ENCODE results near the gene TPST1.
A peak's percentile ranks its signal among the peaks of the same experiment; 100 is the strongest.
"Not testable (repeated sequence)": the region's sequence is repeated elsewhere in the genome, so short reads cannot be mapped to it uniquely, and the experiment has no call there.

Gene TPST1

GRCh38 chr7:66371096-66371824 is 166.1 kb downstream of the TPST1 start:
- no peak overlapping the region for H3K9ac ChIP-seq (ENCODE audit: insufficient read length, low read depth)
- no peak for TF ChIP-seq SUZ12 (IDR thresholded peaks at IDR 0.05; ENCODE audit: extremely low read depth, insufficient read depth, insufficient read length)
- no peak for TF ChIP-seq ZNF274 (IDR thresholded peaks at IDR 0.05; ENCODE audit: low read depth, low read length)
- TF ChIP-seq YY1 (IDR thresholded peaks at IDR 0.05; ENCODE audit: insufficient read depth, insufficient read length) = no peak
- no peaks in the 10 kb centered on the region for H3K4me1 ChIP-seq (ENCODE audit: insufficient read depth, insufficient read length)
- no peaks in the 10 kb centered on the region for H3K27me3 ChIP-seq (ENCODE audit: insufficient read depth, insufficient read length)
- no peaks in the 10 kb centered on the region for H3K9me3 ChIP-seq (ENCODE audit: insufficient read depth, low read length)
- H3K4me3 ChIP-seq (ENCODE audit: insufficient read length, low read depth) = no peak overlapping the region
- no peak for DNase-seq (ENCODE audit: low read depth, low spot score)
- H3K36me3 ChIP-seq (ENCODE audit: insufficient read depth, insufficient read length, low read length) = peaks cover 2% of the 10 kb centered on the region

- peaks cover 17% of the 10 kb centered on the region for H3K36me3 ChIP-seq (ENCODE audit: insufficient read depth, insufficient read length, low read length)
Observed at GRCh38 chr7:66374141-66374840, 169.2 kb downstream of the TPST1 start.

GRCh38 chr7:66376264-66376945 is 171.3 kb downstream of the TPST1 start:
- TF ChIP-seq YY1 (IDR thresholded peaks at IDR 0.05; ENCODE audit: insufficient read depth, insufficient read length) (no peak), ZNF274 (IDR thresholded peaks at IDR 0.05; ENCODE audit: low read depth, low read length) (no peak), SUZ12 (IDR thresholded peaks at IDR 0.05; ENCODE audit: extremely low read depth, insufficient read depth, insufficient read length) (no peak)
- no peak for DNase-seq (ENCODE audit: low read depth, low spot score)

More at GRCh38 chr7:66374141-66374840, 169.2 kb downstream of the TPST1 start:
- H3K9me3 ChIP-seq (ENCODE audit: insufficient read depth, low read length); H3K9ac ChIP-seq (ENCODE audit: insufficient read length, low read depth); H3K27me3 ChIP-seq (ENCODE audit: insufficient read depth, insufficient read length); DNase-seq (ENCODE audit: low read depth, low spot score); H3K4me3 ChIP-seq (ENCODE audit: insufficient read length, low read depth); H3K4me1 ChIP-seq (ENCODE audit: insufficient read depth, insufficient read length): not testable (repeated sequence)

GRCh38 chr7:66377045-66377444 is 171.9 kb downstream of the TPST1 start:
- H3K27me3 ChIP-seq (ENCODE audit: insufficient read depth, insufficient read length) = no peaks in the 10 kb centered on the region
- peak overlapping the region; percentile 26 for H3K9ac ChIP-seq (ENCODE audit: insufficient read length, low read depth)
- H3K9me3 ChIP-seq (ENCODE audit: insufficient read depth, low read length) = no peaks in the 10 kb centered on the region
- no peak for DNase-seq (ENCODE audit: low read depth, low spot score)
- H3K4me1 ChIP-seq (ENCODE audit: insufficient read depth, insufficient read length) = no peaks in the 10 kb centered on the region
- TF ChIP-seq YY1 (IDR thresholded peaks at IDR 0.05; ENCODE audit: insufficient read depth, insufficient read length) (no peak), SUZ12 (IDR thresholded peaks at IDR 0.05; ENCODE audit: extremely low read depth, insufficient read depth, insufficient read length) (no peak), ZNF274 (IDR thresholded peaks at IDR 0.05; ENCODE audit: low read depth, low read length) (no peak)
- peaks cover 20% of the 10 kb centered on the region for H3K36me3 ChIP-seq (ENCODE audit: insufficient read depth, insufficient read length, low read length)
- H3K4me3 ChIP-seq (ENCODE audit: insufficient read length, low read depth) = no peak overlapping the region

More at GRCh38 chr7:66376264-66376945, 171.3 kb downstream of the TPST1 start:
- Histone ChIP-seq H3K9ac (ENCODE audit: insufficient read length, low read depth) (peak overlapping the region; percentile 26), H3K27me3 (ENCODE audit: insufficient read depth, insufficient read length) (no peaks in the 10 kb centered on the region), H3K36me3 (ENCODE audit: insufficient read depth, insufficient read length, low read length) (peaks cover 20% of the 10 kb centered on the region), H3K4me3 (ENCODE audit: insufficient read length, low read depth) (no peak overlapping the region), H3K4me1 (ENCODE audit: insufficient read depth, insufficient read length) (no peaks in the 10 kb centered on the region), H3K9me3 (ENCODE audit: insufficient read depth, low read length) (no peaks in the 10 kb centered on the region)

GRCh38 chr7:66377714-66378113 is 172.6 kb downstream of the TPST1 start:
- Histone ChIP-seq H3K36me3 (ENCODE audit: insufficient read depth, insufficient read length, low read length) (peaks cover 20% of the 10 kb centered on the region), H3K4me3 (ENCODE audit: insufficient read length, low read depth) (no peak overlapping the region), H3K9me3 (ENCODE audit: insufficient read depth, low read length) (no peaks in the 10 kb centered on the region), H3K27me3 (ENCODE audit: insufficient read depth, insufficient read length) (no peaks in the 10 kb centered on the region), H3K4me1 (ENCODE audit: insufficient read depth, insufficient read length) (no peaks in the 10 kb centered on the region), H3K9ac (ENCODE audit: insufficient read length, low read depth) (no peak overlapping the region)
- TF ChIP-seq SUZ12 (IDR thresholded peaks at IDR 0.05; ENCODE audit: extremely low read depth, insufficient read depth, insufficient read length) = no peak
- TF ChIP-seq YY1 (IDR thresholded peaks at IDR 0.05; ENCODE audit: insufficient read depth, insufficient read length) = no peak
- TF ChIP-seq ZNF274 (IDR thresholded peaks at IDR 0.05; ENCODE audit: low read depth, low read length) = no peak
- no peak for DNase-seq (ENCODE audit: low read depth, low spot score)

DNA sequence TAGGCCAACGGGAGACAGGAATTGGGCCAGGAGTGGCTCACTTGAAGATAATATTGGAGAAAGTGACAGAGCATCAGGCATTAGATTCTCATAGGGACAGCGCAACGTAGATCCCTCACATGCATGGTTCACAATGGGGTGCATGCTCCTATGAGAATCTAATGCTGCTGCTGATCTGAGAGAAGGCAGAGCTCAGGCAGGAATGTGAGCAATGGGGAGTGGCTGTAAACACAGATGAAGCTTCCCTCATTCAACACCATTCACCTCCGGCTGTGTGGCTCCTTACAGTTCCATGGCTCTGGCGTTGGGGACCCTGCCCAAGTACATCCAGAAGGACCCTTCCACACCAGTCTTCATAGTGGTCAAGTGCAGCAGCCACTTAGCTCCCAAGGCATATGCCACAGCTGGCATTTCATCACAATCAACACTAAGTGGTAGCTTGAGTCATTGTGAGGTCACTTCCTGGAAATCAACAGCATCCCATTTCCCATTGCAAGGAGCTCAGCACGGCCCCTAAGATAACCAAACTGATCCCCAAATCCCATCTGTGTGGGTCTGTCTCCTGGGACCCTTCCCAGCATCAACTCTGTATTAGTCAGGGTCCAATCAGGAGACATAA is 174.5 kb downstream of the TPST1 start:
- DNase-seq (ENCODE audit: low read depth, low spot score) = no peak
- TF ChIP-seq ZNF274 (IDR thresholded peaks at IDR 0.05; ENCODE audit: low read depth, low read length) (no peak), YY1 (IDR thresholded peaks at IDR 0.05; ENCODE audit: insufficient read depth, insufficient read length) (no peak), SUZ12 (IDR thresholded peaks at IDR 0.05; ENCODE audit: extremely low read depth, insufficient read depth, insufficient read length) (no peak)

More for the DNA sequence above, 174.5 kb downstream of the TPST1 start:
- Histone ChIP-seq H3K4me1 (ENCODE audit: insufficient read depth, insufficient read length) (no peaks in the 10 kb centered on the region), H3K4me3 (ENCODE audit: insufficient read length, low read depth) (no peak overlapping the region), H3K9ac (ENCODE audit: insufficient read length, low read depth) (no peak overlapping the region), H3K9me3 (ENCODE audit: insufficient read depth, low read length) (no peaks in the 10 kb centered on the region), H3K27me3 (ENCODE audit: insufficient read depth, insufficient read length) (no peaks in the 10 kb centered on the region), H3K36me3 (ENCODE audit: insufficient read depth, insufficient read length, low read length) (peaks cover 20% of the 10 kb centered on the region)
